ENCODE data around the gene N4BP2.

N4BP2 gene

GRCh38 chr4:40195182-40196177 is 138.8 kb downstream of the N4BP2 start:
- peaks cover 88% of the 10 kb centered on the region for H3K4me1 ChIP-seq
- H3K4me2 ChIP-seq, result peak overlapping the region; percentile 97
- H3K4me3 ChIP-seq, result no peak overlapping the region; the same call in 1 of the 2 replicates
- TF ChIP-seq Cebpa-rat (IDR thresholded peaks at IDR 0.05), result no peak
- H3K27ac ChIP-seq, result peak overlapping the region; percentile 81
- no peaks in the 10 kb centered on the region for H3K27me3 ChIP-seq
- peak overlapping the region; percentile 82; the same call in 1 of the 2 replicates for H3K9ac ChIP-seq
- H3K9me3 ChIP-seq, result no peaks in the 10 kb centered on the region
- no peaks in the 10 kb centered on the region for H3K36me3 ChIP-seq
- H4K20me1 ChIP-seq, result peaks cover 24% of the 10 kb centered on the region

DNA sequence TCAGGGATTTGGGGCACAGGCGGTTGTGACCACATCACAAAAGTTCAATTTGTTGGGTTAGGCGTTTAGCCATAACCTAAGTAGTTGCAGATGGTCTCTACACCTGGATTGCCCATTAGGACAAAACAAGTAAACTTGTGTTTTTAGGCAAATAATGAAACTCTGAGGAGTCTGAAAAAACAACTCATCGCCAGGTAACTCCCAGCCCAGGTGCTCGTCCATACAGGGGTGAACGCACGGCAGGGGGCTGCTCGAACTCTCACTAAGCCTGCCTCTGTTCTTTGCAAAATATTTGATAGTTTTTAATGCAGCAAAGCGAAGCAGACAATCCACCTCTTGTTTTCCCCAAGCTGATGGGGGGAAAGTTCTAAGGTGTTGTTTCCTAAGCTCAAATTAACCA is 139.6 kb downstream of the N4BP2 start:
- Histone ChIP-seq H3K4me3 (peak overlapping the region; percentile 68), H3K27me3 (no peaks in the 10 kb centered on the region), H3K4me1 (peaks cover 88% of the 10 kb centered on the region), H3K9me3 (no peaks in the 10 kb centered on the region), H3K4me2 (peak overlapping the region; percentile 97), H4K20me1 (peaks cover 32% of the 10 kb centered on the region), H3K9ac (peak overlapping the region; percentile 82), H3K36me3 (no peaks in the 10 kb centered on the region), H3K27ac (peak overlapping the region; percentile 79)
- TF ChIP-seq Cebpa-rat (IDR thresholded peaks at IDR 0.05), result no peak

DNA sequence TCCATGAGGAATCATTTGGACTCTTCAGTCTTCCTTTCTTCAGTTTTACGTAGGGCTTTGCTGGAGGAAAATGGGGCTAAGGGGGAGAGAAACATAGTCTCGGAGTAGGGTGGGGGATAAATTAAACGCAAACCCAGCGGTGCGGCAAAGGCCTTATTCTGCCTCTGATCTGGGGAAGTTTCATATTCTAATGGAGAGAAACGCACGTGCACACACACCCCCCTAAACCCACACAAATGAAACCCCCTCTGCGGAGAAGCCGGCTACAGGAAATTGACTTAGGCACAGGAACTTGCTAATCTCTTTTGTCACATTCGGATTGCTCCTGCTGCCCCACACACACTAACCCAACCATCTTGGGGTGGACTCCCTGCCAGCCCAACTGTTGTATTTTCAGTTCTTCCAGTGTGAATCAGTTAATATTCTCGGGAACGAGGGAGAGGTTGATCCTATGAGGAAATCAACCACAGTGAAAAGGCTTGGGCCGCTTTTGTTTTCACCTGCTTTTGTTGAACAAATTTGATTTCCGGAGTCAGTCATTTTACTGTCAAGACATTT is 140.2 kb downstream of the N4BP2 start, which contains the start of gene RHOH:
Gene RHOH, plus strand, starts transcription at position 308 of the 558 bp plus-strand sequence. CDS start 46,356 bp downstream, outside the sequence.
- Histone ChIP-seq H3K27ac (peak within 1 kb of the TSS; percentile 79), H3K36me3 (no peaks in the 10 kb centered on the region), H3K9ac (peak within 1 kb of the TSS; percentile 82), H3K4me2 (peak within 1 kb of the TSS; percentile 97), H3K4me1 (peaks cover 88% of the 10 kb centered on the region), H3K27me3 (no peaks in the 10 kb centered on the region), H3K4me3 (peak within 1 kb of the TSS; percentile 68), H4K20me1 (peaks cover 36% of the 10 kb centered on the region), H3K9me3 (no peaks in the 10 kb centered on the region)
- TF ChIP-seq Cebpa-rat (IDR thresholded peaks at IDR 0.05), result no peak

DNA sequence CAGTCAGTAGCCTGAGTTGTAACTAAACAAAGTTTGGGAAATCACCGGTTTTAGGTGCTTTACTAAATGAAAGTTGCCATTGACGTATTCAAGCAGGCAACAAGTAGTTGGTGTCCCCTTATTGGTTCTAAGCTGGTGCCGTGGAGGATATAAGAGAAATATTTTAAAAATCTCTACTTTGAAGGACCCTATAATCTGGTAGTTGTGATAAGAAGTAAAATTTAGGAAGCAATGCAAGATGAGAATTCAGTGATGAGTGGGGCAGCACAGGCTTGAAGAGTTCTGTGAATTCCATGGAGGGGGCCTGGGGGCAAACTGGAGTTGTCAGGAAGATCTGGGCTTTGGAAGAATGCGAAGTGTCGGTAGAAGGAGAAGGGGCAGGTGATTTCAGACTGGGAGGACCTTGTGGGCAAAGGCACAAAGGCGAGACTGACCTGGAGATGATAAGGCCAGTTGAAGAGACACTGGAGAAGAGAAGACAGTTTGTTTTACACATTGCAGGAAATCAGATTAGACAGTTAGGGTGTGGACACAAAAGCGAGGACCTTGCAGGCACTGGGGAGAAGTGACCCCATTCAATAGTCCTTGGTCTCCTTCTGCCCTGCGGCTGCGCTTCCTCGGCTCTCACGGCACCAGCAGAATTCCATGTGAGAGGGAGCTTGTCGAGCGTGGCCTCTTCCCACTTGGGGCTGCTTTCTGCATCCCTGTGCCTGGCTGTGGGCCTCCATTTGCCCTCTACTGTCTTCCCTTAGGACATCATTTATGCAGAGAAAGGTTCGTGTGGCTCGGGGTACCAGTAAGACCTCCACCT is 141.4 kb downstream of the N4BP2 start:
- Histone ChIP-seq H3K27ac (peak overlapping the region; percentile 79), H4K20me1 (peaks cover 49% of the 10 kb centered on the region), H3K36me3 (no peaks in the 10 kb centered on the region), H3K4me1 (peaks cover 88% of the 10 kb centered on the region), H3K4me3 (peak overlapping the region; percentile 68), H3K4me2 (peak overlapping the region; percentile 97), H3K27me3 (no peaks in the 10 kb centered on the region), H3K9me3 (no peaks in the 10 kb centered on the region), H3K9ac (peak overlapping the region; percentile 82)
- TF ChIP-seq Cebpa-rat (IDR thresholded peaks at IDR 0.05), result no peak

DNA sequence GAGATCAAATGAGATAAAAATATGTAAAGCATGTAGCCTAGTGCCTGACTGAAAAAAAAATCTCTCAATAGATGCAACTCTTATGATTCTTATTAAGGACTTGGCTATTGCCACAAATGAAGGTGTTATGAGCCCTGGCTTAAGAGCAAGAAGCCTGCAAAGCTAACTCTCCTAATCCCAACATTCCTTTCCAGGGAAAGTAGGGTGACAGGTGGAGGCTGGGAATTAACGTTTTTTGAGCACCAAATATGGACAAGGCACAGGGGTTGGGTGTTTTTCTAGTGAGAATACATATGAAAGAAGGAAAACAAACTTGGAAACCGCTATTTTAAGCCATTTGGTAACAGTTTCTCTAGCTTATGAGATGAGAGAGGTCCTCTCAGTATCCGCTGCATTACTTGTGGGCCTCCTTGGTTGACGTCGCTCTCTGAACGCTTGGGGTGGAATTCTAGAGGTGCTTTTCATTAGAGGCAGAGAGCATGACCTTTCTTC is 142.6 kb downstream of the N4BP2 start:
- no peak for TF ChIP-seq Cebpa-rat (IDR thresholded peaks at IDR 0.05)
- no peaks in the 10 kb centered on the region for H3K27me3 ChIP-seq
- H3K4me1 ChIP-seq, result peaks cover 89% of the 10 kb centered on the region
- H3K4me2 ChIP-seq, result peak overlapping the region; percentile 97
- peak overlapping the region; percentile 68 for H3K4me3 ChIP-seq
- peaks cover 61% of the 10 kb centered on the region for H4K20me1 ChIP-seq
- H3K9me3 ChIP-seq, result no peaks in the 10 kb centered on the region
- peak overlapping the region; percentile 10; the same call in 1 of the 2 replicates for H3K27ac ChIP-seq
- no peaks in the 10 kb centered on the region for H3K36me3 ChIP-seq
- H3K9ac ChIP-seq, result peak overlapping the region; percentile 82

- peaks cover 89% of the 10 kb centered on the region for H3K4me1 ChIP-seq
- H3K4me3 ChIP-seq, result peak overlapping the region; percentile 68
- H4K20me1 ChIP-seq, result peaks cover 71% of the 10 kb centered on the region
- no peak for TF ChIP-seq Cebpa-rat (IDR thresholded peaks at IDR 0.05)
- 0 out of 2 replicates have a peak overlapping the region, but pooled peaks have one; percentile 10 for H3K27ac ChIP-seq
- H3K27me3 ChIP-seq, result no peaks in the 10 kb centered on the region
- H3K36me3 ChIP-seq, result no peaks in the 10 kb centered on the region
- H3K9ac ChIP-seq, result peak overlapping the region; percentile 82
- H3K4me2 ChIP-seq, result peak overlapping the region; percentile 97
- no peaks in the 10 kb centered on the region for H3K9me3 ChIP-seq
Observed at GRCh38 chr4:40199999-40200874, 143.6 kb downstream of the N4BP2 start.

GRCh38 chr4:40200875-40201801 is 144.5 kb downstream of the N4BP2 start:
- H3K9me3 ChIP-seq, result no peaks in the 10 kb centered on the region
- no peaks in the 10 kb centered on the region for H3K27me3 ChIP-seq
- peak overlapping the region; percentile 68 for H3K4me3 ChIP-seq
- H3K9ac ChIP-seq, result peak overlapping the region; percentile 82; the same call in 1 of the 2 replicates
- no peak overlapping the region for H3K27ac ChIP-seq
- TF ChIP-seq Cebpa-rat (IDR thresholded peaks at IDR 0.05), result no peak
- H3K36me3 ChIP-seq, result no peaks in the 10 kb centered on the region
- peaks cover 89% of the 10 kb centered on the region for H3K4me1 ChIP-seq
- peak overlapping the region; percentile 97 for H3K4me2 ChIP-seq
- H4K20me1 ChIP-seq, result peaks cover 76% of the 10 kb centered on the region

- peak overlapping the region; percentile 97; the same call in 1 of the 2 replicates for H3K4me2 ChIP-seq
- no peak for TF ChIP-seq Cebpa-rat (IDR thresholded peaks at IDR 0.05)
- H3K27me3 ChIP-seq, result no peaks in the 10 kb centered on the region
- H3K4me3 ChIP-seq, result no peak overlapping the region
- H3K4me1 ChIP-seq, result peaks cover 91% of the 10 kb centered on the region
- H3K9me3 ChIP-seq, result no peaks in the 10 kb centered on the region
- peaks cover 78% of the 10 kb centered on the region for H4K20me1 ChIP-seq
- no peaks in the 10 kb centered on the region for H3K36me3 ChIP-seq
- no peak overlapping the region for H3K9ac ChIP-seq
- no peak overlapping the region for H3K27ac ChIP-seq
Observed at GRCh38 chr4:40201898-40202297, 145.2 kb downstream of the N4BP2 start.

Measured in BLaER1 (cell line).